Measurements from ENCODE around the gene ARHGEF1.

ARHGEF1 gene

DNA sequence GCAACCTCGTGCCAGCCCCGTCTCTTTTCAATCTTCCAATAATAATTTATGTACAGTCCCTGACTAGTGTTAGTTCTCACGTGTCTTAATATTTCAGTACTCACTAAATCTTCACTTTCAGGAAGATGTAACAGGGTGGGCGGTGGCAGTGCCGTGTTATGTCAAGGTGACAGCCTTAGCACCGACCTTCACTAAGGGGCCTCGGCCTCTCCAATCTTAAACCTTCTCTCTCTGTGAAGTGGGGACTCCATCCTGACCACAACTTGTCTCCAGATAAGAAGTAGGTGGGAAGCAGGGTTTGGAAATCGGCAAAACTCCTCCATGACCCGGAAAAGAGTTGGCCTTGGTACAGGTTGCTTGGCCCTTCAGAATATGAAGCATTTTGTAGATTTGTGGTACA, 21.1 kb upstream of the ARHGEF1 start:
- no peak for DNase-seq (ENCODE audit: extremely low read depth, low read depth)
- H3K4me3 ChIP-seq (replicated peaks; ENCODE audit: low read depth, low read length), result peak overlapping the region; percentile 100
- no peak for TF ChIP-seq CTCF (IDR thresholded peaks at IDR 0.05; ENCODE audit: low read depth, low read length, missing control alignments)

- no peak for DNase-seq (ENCODE audit: extremely low read depth, low read depth)
- H3K4me3 ChIP-seq (replicated peaks; ENCODE audit: low read depth, low read length), result peak overlapping the region; percentile 100
- no peak for TF ChIP-seq CTCF (IDR thresholded peaks at IDR 0.05; ENCODE audit: low read depth, low read length, missing control alignments)
Measured at GRCh38 chr19:41862445-41862986, 20.5 kb upstream of the ARHGEF1 start.

DNA sequence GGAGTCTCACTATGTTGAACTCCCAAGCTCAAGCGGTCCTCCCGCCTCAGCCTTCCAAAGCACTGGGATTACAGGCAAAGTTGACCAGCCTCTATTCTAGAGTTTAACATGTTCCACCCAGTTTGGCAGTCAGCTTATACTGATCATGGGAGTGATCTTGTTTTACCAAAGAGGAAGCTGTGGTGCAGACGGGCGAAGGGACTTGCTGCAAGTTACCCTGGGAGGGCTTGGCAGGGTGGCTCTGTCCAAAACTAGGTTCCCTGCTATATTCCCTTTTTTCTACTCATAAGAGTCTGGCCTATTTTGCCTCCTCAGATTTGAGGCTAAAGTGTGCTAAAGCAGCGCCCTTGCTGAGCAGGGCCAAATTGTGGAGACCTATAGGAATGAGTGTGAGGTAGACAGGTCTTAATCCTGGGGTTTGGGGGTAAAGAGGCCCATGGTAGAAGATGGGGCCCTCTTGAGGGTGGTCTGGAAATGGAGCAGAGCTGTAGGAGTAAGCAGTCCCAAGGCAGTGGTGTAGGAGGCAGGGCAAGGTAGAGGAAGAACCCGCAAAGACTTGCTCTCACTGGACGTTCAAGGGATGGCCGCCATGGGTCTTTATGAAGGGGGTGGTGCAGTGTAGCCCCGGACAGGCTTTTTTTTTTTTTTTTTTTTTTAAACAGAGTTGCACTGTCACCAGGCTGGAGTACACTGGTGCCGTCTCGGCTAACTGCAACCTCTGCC, 19.6 kb upstream of the ARHGEF1 start:
- H3K4me3 ChIP-seq (replicated peaks; ENCODE audit: low read depth, low read length), result peak overlapping the region; percentile 100
- no peak for TF ChIP-seq CTCF (IDR thresholded peaks at IDR 0.05; ENCODE audit: low read depth, low read length, missing control alignments)
- DNase-seq (ENCODE audit: extremely low read depth, low read depth), result no peak

DNA sequence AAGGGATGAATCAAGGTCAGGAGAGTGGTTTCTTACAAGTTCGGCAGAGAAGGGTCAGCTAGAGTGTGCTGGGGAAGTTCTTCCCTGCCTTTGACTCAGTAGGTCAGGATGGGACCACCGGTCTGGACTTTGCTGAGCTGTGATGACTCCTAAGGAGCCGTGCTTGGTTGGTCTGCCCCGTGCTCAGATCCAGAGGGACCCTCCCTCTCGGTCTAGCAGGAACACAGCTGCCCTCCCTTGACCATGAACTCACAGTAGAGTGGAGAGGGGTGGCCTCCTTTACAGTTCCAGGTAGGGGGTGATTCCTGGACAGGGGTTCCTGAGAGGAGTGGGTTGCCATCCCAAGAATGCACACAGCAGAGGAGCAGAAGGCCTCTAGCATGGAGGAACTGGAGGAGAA, 18.6 kb upstream of the ARHGEF1 start:
- DNase-seq (ENCODE audit: extremely low read depth, low read depth), result no peak
- H3K4me3 ChIP-seq (replicated peaks; ENCODE audit: low read depth, low read length), result peak overlapping the region; percentile 100
- no peak for TF ChIP-seq CTCF (IDR thresholded peaks at IDR 0.05; ENCODE audit: low read depth, low read length, missing control alignments)

GRCh38 chr19:41866284-41866683, 16.7 kb upstream of the ARHGEF1 start:
- no peak for DNase-seq (ENCODE audit: extremely low read depth, low read depth)
- H3K4me3 ChIP-seq (replicated peaks; ENCODE audit: low read depth, low read length), result no peak overlapping the region
- no peak for TF ChIP-seq CTCF (IDR thresholded peaks at IDR 0.05; ENCODE audit: low read depth, low read length, missing control alignments)

- TF ChIP-seq CTCF (IDR thresholded peaks at IDR 0.05; ENCODE audit: low read depth, low read length, missing control alignments), result no peak
- no peak for DNase-seq (ENCODE audit: extremely low read depth, low read depth)
- no peak overlapping the region for H3K4me3 ChIP-seq (replicated peaks; ENCODE audit: low read depth, low read length)
Measured at GRCh38 chr19:41868120-41868988, 14.6 kb upstream of the ARHGEF1 start.
